ENCODE results near the gene APBA3. TPM values are rescaled to one million over a fixed set of nuclear protein-coding genes. Genes with fewer than 3 reads are reported as not detected.

APBA3 gene
- total RNA-seq, 2 experiments from 2014 or later = 28.6 to 30.0 TPM

DNA sequence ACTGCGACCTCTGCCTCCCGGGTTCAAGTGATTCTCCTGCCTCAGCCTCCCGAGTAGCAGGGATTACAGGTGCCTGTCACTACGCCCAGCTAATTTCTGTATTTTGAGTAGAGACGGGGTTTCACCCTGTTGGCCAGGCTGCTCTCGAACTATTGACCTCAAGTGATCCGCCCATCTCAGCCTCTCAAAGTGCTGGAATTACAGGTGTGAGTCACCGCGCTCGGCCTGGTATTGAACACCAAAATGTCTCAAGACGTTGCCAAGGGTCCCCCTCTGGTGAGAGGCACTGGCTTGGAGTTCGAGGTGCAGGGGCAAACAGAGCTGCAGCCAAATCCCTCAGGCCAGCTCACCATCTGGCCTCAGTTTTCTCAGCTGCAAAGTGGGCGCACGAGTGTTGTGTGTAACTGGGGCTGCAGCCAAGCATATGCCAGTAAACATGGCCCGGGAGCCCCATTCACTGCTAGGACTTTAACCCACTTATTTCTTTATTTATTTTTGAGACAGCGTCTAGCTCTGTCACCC is 45.3 kb downstream of the APBA3 start:
- intact Hi-C loops (cut with micrococcal nuclease) = no loop called here

DNA sequence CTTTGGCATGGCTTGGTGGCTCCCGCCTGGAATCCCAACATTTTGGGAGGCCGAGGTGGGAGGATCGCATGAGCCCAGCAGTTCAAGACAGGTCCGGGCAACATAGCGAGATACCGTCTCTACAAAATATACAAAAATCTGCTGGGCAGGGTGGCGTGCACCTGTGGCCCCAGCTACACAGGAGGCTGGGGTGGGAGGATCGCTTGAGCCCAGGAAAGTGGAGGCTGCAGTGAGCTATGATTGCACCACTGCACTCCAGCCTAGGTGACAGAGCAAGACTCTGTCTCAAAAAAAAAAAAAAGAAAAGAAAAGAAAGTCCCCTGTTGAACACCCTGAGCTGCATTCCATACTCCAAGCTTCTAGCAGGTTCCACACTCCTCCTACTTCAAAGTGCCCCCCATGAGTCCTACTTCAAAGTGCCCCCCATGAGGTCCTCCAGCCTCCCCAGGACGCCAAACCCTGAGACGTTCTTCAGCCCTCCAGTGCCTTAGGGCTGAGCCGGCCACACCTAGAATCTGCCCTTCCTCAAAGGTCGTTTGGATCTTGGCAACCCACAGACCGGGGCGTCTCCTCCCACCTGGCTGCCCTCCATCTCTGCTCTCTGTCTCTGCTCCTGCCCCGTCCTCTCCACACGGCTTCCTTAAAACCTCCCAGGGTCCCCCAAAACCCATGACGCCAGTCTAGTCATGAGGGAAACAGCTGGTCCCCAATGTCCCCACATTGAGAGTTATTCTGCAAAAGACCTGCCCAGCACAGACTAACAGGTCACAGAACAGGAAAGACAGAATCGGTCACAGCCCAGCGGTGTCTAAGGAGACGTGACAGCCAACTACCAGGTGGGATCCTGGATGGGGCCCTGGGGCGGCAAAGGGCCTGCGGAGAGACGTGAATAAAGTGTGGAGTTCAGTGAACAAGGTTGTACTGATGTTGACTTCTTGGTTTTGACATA is 48.6 kb downstream of the APBA3 start:
- Mint-ChIP-seq H3K4me1 (ENCODE audit: low read depth) (no peaks in the 10 kb centered on the region), H3K27me3 (ENCODE audit: low read depth) (peaks cover 2% of the 10 kb centered on the region), H3K4me3 (no peak overlapping the region), H3K36me3 (ENCODE audit: low read depth) (no peaks in the 10 kb centered on the region), H3K27ac (no peak overlapping the region), H3K9me3 (no peaks in the 10 kb centered on the region)
- no peak for DNase-seq
- CTCF ChIA-PET = interaction anchor here (0.6 kb wide), 1 partner anchor 8 kb away, joined by 3 read pairs; no protein-coding TSS in a partner anchor
- intact Hi-C loops (cut with micrococcal nuclease) = no loop called here

More for the DNA sequence above, 45.3 kb downstream of the APBA3 start:
- peaks cover 4% of the 10 kb centered on the region for H3K27me3 Mint-ChIP-seq (ENCODE audit: low read depth)
- no peak overlapping the region for H3K27ac Mint-ChIP-seq
- H3K4me1 Mint-ChIP-seq (ENCODE audit: low read depth) = no peaks in the 10 kb centered on the region
- DNase-seq = no peak
- H3K36me3 Mint-ChIP-seq (ENCODE audit: low read depth) = no peaks in the 10 kb centered on the region
- H3K9me3 Mint-ChIP-seq = no peaks in the 10 kb centered on the region
- no peak overlapping the region for H3K4me3 Mint-ChIP-seq
- CTCF ChIA-PET = interaction anchor here (0.6 kb wide), 1 partner anchor 124 kb away, joined by 4 read pairs; no protein-coding TSS in a partner anchor

DNA sequence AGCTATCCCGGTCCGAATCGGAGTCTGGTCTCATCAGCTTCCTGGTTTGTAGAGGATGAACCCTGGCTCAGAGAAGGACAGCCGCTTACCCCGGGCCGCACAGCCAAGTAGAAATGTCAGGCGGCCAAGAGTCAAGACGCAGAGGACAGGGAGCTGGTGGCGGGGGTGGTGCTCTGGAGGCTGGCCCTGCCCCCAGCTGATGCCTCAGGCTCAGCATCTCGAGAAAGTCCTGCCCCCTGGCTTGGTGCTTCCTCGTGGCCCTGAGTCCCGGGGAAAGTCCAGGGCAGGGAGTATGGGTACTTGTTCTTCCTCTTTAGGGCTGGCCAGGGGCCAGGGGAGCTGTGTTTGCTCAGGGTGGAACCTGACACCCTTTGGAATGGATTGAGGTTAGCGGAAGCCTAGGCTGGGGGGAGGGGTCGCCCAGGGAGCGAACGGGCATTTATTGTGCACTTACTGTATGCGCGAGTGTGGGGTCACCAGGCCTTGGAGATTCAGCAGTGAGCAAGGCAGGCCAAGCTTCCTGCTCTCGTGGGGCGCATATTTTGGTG is 51.2 kb downstream of the APBA3 start:
- Mint-ChIP-seq H3K27ac (no peak overlapping the region), H3K36me3 (ENCODE audit: low read depth) (no peaks in the 10 kb centered on the region), H3K27me3 (ENCODE audit: low read depth) (peaks cover 2% of the 10 kb centered on the region), H3K9me3 (no peaks in the 10 kb centered on the region), H3K4me3 (no peak overlapping the region), H3K4me1 (ENCODE audit: low read depth) (peaks cover 2% of the 10 kb centered on the region)
- CTCF ChIA-PET = interaction anchor here (0.8 kb wide), 1 partner anchor 16 kb away, joined by 3 read pairs; no protein-coding TSS in a partner anchor
- no peak for DNase-seq
- intact Hi-C loops (cut with micrococcal nuclease) = no loop called here

DNA sequence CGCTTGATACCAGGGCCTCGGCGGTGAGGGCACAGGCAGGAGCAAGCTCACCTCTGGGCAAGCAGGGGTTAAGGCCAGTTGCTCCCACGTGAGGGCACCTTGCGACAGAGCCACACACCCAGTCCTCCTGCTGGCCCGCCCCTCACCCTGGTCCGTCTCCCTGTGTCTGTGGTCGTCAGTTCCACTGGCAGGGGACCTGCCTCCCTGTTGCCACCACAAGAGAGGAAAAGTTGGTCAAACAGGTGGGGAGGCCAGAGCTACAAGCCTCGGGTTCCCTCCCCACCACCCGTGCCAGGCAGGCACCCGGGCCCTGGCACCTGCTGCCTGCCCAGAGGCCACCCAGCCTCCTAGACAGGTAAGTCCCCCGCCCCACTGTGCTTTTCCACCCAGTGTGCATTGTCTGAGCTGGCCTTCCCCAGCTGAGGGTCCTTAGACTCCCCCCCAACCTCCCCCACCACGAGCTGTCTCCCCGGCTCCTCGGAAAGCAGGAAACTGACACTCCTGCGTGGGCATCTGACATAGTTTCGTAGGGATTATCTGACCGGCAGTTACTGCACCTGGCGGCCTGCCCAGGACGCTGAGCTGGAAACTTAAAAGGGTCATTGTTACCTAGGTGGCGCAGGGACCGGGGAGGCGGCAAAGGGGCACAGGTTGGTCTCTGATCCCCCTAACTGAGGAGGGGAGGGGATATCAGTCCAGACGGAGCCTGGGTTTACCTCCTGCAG is 53.1 kb downstream of the APBA3 start, which contains the start of gene TJP3:
TJP3 (plus strand) TSS at position 178 of the 725 bp plus-strand sequence. CDS start 20,049 bp downstream, outside the sequence.
- H3K36me3 Mint-ChIP-seq (ENCODE audit: low read depth) = no peaks in the 10 kb centered on the region
- intact Hi-C loops (cut with micrococcal nuclease) = loop anchor here (10.0 kb wide), 1 partner anchor 124 kb away; the partner anchor contains the start of gene GIPC3
- no peaks in the 10 kb centered on the region for H3K9me3 Mint-ChIP-seq
- peaks cover 2% of the 10 kb centered on the region for H3K4me1 Mint-ChIP-seq (ENCODE audit: low read depth)
- peaks cover 2% of the 10 kb centered on the region for H3K27me3 Mint-ChIP-seq (ENCODE audit: low read depth)
- DNase-seq = no peak
- H3K27ac Mint-ChIP-seq = no peak within 1 kb of the TSS
- CTCF ChIA-PET = interaction anchor here (0.6 to 1.1 kb wide), 2 partner anchors 21 to 154 kb away, joined by 3 read pairs; no protein-coding TSS in a partner anchor
- H3K4me3 Mint-ChIP-seq = no peak within 1 kb of the TSS

DNA sequence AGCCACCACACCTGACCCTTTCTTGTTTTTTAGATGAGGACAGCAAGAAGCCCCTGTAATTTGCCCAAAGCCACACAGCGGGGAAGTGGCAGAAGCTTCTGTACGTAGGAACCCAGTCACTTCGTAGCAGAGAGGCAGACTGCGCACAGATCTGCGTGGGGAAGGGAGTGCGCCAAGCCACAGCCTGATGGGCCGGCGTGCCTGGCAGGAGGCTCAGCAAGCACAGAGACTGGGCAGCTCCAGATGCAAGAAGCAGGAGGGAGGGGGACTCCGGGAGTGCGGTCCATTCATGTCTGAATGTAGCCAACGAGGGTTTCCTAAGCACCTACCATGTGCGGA is 53.7 kb downstream of the APBA3 start:
- peaks cover 2% of the 10 kb centered on the region for H3K27me3 Mint-ChIP-seq (ENCODE audit: low read depth)
- H3K9me3 Mint-ChIP-seq = no peaks in the 10 kb centered on the region
- no peaks in the 10 kb centered on the region for H3K36me3 Mint-ChIP-seq (ENCODE audit: low read depth)
- H3K27ac Mint-ChIP-seq = no peak overlapping the region
- DNase-seq = no peak
- peaks cover 2% of the 10 kb centered on the region for H3K4me1 Mint-ChIP-seq (ENCODE audit: low read depth)
- CTCF ChIA-PET = interaction anchor here (0.6 to 2.0 kb wide), 5 partner anchors 41 to 897 kb away, joined by 3 to 15 read pairs (median 3); no protein-coding TSS in a partner anchor
- intact Hi-C loops (cut with micrococcal nuclease) = loop anchor here (10.0 kb wide), 1 partner anchor 123 kb away; the partner anchor contains the start of gene GIPC3
- no peak overlapping the region for H3K4me3 Mint-ChIP-seq

DNA sequence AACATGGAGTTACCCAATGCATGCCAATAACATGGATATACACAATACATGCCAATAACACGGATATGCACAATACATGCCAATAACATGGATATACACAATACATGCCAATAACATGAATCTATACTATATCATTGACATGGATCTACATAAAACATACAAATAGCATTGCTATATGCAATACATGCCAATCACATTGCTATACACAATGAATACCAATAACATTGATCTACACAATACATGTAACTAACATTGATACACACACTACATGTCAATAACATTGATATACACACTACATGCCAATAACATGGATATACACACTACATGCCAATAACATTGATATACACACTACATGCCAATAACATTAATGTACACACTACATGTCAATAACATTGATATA is 60.3 kb downstream of the APBA3 start:
- peaks cover 24% of the 10 kb centered on the region for H3K4me1 Mint-ChIP-seq (ENCODE audit: low read depth)
- H3K27ac Mint-ChIP-seq = no peak overlapping the region
- no peak for DNase-seq
- H3K27me3 Mint-ChIP-seq (ENCODE audit: low read depth) = no peaks in the 10 kb centered on the region
- H3K9me3 Mint-ChIP-seq = no peaks in the 10 kb centered on the region
- no peak overlapping the region for H3K4me3 Mint-ChIP-seq
- CTCF ChIA-PET = interaction anchor here (0.7 to 3.0 kb wide), 3 partner anchors 10 to 146 kb away, joined by 3 to 14 read pairs (median 11); no protein-coding TSS in a partner anchor
- intact Hi-C loops (cut with micrococcal nuclease) = loop anchor here (10.0 kb wide), 1 partner anchor 116 kb away; the partner anchor contains the start of gene GIPC3
- H3K36me3 Mint-ChIP-seq (ENCODE audit: low read depth) = no peaks in the 10 kb centered on the region

Other genes with a start within 250 kb of the APBA3 start
- 1 to 10 TPM; 2.1 to 2.5 TPM for gene TEKTIP1, start 222.5 kb downstream of the APBA3 start, total RNA-seq
- 10 to 100 TPM; 31.3 to 34.0 TPM for gene MFSD12, start 204.1 kb downstream of the APBA3 start, total RNA-seq
- gene HMG20B, start 188.7 kb downstream of the APBA3 start, total RNA-seq = 10 to 100 TPM; 63.3 to 65.9 TPM
- gene GIPC3, start 176.2 kb downstream of the APBA3 start, total RNA-seq = under 1 TPM; 0.20 to 0.29 TPM
- under 1 TPM; 0.41 to 0.42 TPM for gene TBXA2R, start 154.8 kb downstream of the APBA3 start, total RNA-seq
- gene CACTIN, start 134.9 kb downstream of the APBA3 start, total RNA-seq = 10 to 100 TPM; 24.6 to 27.0 TPM
- 1 to 10 TPM; 7.3 to 7.5 TPM for gene PIP5K1C, start 61.2 kb downstream of the APBA3 start, total RNA-seq
- 1 to 10 TPM in 1 of 2 experiments, under 1 TPM in 1; 0.93 to 1.6 TPM for gene TJP3, start 53.3 kb downstream of the APBA3 start, total RNA-seq
- gene MRPL54, start 990 bp upstream of the APBA3 start, total RNA-seq = 10 to 100 TPM; 71.4 to 77.0 TPM
- not detected for gene RAX2, start 10.5 kb upstream of the APBA3 start, total RNA-seq
- 10 to 100 TPM; 12.7 to 13.7 TPM for gene MATK, start 24.7 kb upstream of the APBA3 start, total RNA-seq
- under 1 TPM in 1 of 2 experiments, not detected in 1; 0.27 TPM for gene ZFR2, start 107.3 kb upstream of the APBA3 start, total RNA-seq
- gene ATCAY, start 119.0 kb upstream of the APBA3 start, total RNA-seq = under 1 TPM in 1 of 2 experiments, not detected in 1; 0.07 TPM
- gene NMRK2, start 171.4 kb upstream of the APBA3 start, total RNA-seq = not detected
- gene DAPK3, start 209.4 kb upstream of the APBA3 start, total RNA-seq = 10 to 100 TPM; 19.3 to 19.6 TPM
- 1,000 to 10,000 TPM; 3,747 to 3,914 TPM for gene EEF2, start 223.8 kb upstream of the APBA3 start, total RNA-seq
- 10 to 100 TPM; 16.1 to 20.1 TPM for gene PIAS4, start 246.0 kb upstream of the APBA3 start, total RNA-seq